Heart left ventricle (tissue), 13 donors: ENCODE results near the gene IFI27L1.

ENCODE experiments used
- POLR2A ChIP-seq, 2 donors: fragments of 450-650 bp; IDR thresholded peaks; one replicate each; pipeline ENCODE4 v1.6.1; 2017; ENCODE audit warnings: antibody characterized with exemption in 2 of 2, mild to moderate bottlenecking in 2 of 2, moderate library complexity in 2 of 2
- TF ChIP-seq, protein P1 (sequence below), 12 donors: fragments of 200-600 bp; sonication (generic) in 4 of 12; IDR thresholded peaks; one replicate each; pipeline versions ENCODE4 v1.5.0 to v1.8.0; 2018 to 2022; ENCODE audit warnings: antibody characterized with exemption in 12 of 12, mild to moderate bottlenecking in 5 of 12
- donor health status: ischemic (EF 13 %, LVEDD 7.1; RV severe dilation, severe dysfunction).
- donor health status: DM: no; HTN: yes; CAD: no.
- donor health status: DM: no; HTN: no; CAD: no.
- donor health status: ischemic (EF 25% LVEDD 6.9; RV normal size, moderate dysfunction).
- donor health status: ischemic (EF 25% LVEDD 5.7; RV mildly dilated, moderate dysfunction).
- donor health status: ischemic (EF 35%, LVEDD 5.7; RV mildly dilated, moderate dysfunction).
- donor health status: nonischemic (EF 11% LVEDD 7.7; RV severe dilation, severe dysfunction).
- donor health status: DM: yes; HTN: yes; CAD: no.
- donor health status: PGD.
- donor health status: ischemic (EF 29% LVEDD 5.4; RV normal size, mild dysfunction).
- donor health status: nonischemic (EF 23%, LVEDD 6.1; RV moderate dilation, normal function).

DNA sequence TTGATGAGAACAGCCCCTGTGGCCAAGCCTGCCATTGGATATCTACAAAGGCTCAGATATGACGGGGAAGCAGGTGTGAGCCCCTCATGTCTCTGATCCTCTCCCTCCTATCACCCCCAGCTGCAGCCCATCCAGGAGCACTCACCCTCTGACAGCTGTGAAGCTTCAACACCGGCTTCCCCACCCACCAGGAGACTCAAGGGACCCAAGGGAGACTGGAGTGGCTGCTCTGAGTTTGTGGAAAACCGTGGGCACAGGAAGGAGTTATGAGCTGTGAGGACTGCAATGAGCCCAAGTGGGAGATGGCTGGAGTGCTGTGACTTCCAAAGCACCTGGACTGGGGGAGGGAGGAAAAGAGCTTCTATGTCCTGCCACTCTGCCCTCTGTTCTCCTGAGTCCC lies 40.4 kb downstream of the IFI27L1 start:
- TF ChIP-seq POLR2A (IDR thresholded peaks at IDR 0.05): no peak
- TF ChIP-seq, protein P1, sequence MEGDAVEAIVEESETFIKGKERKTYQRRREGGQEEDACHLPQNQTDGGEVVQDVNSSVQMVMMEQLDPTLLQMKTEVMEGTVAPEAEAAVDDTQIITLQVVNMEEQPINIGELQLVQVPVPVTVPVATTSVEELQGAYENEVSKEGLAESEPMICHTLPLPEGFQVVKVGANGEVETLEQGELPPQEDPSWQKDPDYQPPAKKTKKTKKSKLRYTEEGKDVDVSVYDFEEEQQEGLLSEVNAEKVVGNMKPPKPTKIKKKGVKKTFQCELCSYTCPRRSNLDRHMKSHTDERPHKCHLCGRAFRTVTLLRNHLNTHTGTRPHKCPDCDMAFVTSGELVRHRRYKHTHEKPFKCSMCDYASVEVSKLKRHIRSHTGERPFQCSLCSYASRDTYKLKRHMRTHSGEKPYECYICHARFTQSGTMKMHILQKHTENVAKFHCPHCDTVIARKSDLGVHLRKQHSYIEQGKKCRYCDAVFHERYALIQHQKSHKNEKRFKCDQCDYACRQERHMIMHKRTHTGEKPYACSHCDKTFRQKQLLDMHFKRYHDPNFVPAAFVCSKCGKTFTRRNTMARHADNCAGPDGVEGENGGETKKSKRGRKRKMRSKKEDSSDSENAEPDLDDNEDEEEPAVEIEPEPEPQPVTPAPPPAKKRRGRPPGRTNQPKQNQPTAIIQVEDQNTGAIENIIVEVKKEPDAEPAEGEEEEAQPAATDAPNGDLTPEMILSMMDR (IDR thresholded peaks at IDR 0.05): no peak
